Activated gamma-delta T cell treated with Interleukin-2 at 50 U/mL for 16 hours (primary cell): ENCODE measurements around the gene TANGO2.

ENCODE experiments used
- DNase-seq: peaks from one replicate; pipeline ENCODE4 v3.0.0-alpha.2; 2020

TANGO2 gene

DNA sequence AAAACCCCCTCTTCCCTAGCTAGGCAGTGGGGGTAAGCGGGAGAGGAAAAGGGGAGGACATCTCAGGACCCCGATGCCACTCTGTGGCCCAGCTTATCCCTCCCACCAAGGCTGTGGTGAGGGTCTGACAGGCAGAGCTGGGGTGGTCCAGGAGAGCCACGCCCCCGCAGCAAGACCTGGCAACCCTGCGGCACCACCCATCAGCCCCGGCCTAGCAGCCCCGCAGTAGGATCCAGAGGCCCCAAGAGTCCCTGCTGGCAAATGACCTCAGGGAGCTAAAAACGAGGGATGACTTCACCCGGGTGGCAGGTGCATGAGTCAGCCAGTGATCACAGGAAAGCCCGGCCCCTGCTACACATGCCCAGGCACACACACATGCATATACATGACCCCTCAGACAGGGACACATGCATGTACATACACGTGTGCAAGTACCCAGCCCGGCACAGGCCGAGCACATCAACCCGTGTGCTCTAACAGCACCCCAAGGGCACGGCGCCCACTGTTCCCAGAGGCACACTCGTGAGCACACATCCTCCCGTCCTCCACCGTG is 36.6 kb upstream of the TANGO2 start:
- no peak for DNase-seq

GRCh38 chr22:19984851-19985811 is 35.8 kb upstream of the TANGO2 start:
- DNase-seq: no peak

DNA sequence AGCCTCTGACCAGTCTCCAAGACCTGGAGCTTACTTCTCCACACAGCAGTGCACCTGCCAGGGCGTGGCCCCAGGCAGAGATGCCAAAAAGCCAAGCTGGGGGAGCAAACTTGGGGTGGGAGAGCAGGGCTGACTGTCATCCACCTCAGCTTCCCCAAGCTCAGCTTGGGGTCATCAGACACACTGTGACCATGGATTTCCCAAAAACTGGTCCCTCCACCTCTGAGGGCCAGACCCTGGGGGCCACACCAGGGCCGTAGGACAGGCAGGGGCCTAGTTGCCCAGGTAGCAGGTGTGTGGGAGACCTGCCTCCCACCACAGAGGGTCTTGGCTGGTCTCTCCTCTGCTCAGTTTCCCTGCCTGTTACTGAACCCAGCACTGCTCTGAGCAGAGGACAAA is 34.9 kb upstream of the TANGO2 start:
- no peak for DNase-seq

DNA sequence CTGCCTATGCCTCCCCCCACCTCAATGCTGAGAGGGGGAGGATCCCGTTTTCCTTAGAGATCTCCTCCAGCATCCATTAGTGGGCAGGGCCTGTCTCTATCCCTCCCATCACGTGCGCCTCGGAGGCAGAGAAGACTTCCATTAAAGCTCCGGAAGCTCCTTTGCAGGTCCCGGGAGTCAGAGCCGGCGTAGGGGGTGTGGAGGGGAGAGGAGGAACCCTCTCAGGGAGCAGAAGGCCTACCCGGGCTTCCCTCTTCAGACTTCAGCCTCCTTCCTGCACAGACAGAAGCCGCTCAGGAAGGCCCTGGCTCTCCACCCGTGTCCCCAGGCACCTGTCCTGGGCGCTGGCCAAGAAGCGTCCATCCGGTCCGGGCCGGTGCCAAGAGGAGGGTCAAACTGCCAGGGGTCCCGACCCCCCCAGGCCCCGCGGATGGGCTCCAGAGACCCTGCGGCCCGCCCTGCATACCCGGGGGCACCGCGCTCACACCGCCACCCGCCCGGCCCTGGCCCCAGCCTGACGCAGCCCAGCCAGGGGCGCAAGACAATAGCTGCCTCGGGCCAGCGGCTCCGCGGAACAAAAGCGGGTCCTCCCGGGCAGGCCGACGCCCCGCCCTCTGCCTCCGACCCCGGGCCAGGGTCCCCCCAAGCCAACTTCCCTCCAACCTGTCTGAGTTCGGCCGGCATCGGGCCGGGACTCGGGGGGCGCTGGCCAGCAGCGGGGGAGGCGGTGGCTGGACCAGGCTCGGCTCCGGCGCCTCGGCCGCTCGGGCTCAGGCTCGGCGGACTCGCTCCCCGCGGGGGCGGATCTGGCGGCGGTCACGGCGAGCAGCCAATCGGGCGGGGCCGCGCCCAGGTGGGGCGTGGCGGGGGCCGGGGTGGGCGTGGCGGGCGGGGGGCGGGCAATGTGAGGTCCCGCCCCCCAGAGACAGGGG is 34.2 kb upstream of the TANGO2 start:
- peak; percentile 54 for DNase-seq

DNA sequence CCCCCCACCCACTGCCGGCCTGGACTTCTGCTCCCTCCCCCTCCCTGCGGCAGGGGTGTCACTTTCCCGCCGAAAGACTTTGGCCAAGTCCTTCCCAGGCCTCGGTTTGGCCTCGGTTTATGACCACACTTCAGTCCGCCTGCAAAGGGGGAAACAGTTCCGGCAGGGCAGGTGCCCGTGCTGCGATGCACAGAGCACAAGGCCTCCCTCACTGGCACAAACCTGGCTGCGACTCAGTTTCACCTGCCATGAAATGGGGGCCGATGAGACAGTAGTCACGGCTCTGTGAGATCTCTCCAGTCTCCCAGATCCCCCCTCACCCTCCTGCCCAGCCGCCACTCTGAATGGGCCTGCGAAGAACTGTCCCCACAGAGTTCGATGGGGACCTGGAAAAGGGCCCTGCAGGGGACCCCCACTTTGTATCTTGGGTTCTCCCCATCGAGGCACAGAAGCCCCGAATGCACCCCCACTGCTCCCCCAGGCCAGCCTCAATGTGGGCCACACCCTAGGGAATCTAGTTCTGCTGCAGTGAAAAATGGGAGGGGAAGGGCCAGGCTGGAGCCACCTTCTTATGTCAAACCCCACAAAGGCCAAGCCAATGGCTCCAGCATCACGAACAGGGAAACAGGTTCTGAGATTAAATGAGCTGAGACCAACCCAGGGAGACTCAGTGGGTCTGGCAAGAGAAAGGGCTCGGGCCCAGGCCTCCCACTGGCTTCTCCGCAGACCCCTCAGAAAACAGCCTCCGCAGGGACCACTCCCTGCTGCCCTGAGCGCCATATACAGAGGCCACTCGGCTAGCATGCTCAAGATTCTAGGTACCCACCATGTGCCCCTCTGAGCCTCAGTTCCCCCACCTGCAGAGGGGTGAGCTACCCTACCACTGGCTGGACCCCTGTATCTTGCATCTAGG is 33.3 kb upstream of the TANGO2 start:
- no peak for DNase-seq

DNA sequence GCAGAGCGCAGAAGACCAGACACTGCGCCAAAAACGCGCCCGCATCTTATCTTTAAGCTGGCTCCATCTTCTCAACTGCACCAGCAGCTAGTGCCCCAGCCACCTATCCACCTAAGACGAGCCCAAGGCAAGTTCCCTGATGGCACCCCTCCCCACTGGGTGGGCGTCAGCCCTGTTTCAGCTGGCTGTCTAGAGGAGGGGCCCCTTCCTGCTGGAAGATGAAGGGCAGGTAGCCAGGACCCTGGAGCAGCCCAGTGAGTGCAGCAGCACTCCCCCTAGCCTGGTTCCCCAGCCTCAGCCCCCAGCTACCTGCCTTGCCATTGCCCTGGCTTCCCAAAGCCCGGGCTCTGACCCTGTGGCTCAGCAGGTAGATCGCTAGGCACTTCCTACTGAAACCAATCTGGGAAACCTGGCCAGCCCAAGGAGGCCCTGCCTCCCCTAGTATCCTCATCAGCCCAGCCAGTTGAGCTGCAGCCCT is 32.5 kb upstream of the TANGO2 start:
- no peak for DNase-seq

GRCh38 chr22:19988965-19989724 is 31.8 kb upstream of the TANGO2 start:
- DNase-seq: no peak

DNA sequence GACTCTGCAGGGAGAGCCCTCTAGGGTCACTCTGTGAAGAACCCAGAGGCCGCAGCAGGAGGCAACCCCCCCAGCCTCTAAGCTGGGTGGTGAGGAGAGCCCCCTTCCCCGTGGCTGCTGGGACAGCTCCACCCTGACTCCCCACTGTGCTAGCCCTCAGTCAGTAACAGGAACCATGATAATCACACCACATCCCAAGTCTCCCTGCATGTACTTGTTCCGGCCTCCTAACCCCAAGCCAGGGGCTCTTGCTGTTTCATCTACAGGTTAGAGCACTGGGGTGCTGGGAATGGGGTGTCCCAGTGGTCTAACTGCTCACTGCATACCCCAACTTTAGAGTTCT is 31.2 kb upstream of the TANGO2 start:
- no peak for DNase-seq

DNA sequence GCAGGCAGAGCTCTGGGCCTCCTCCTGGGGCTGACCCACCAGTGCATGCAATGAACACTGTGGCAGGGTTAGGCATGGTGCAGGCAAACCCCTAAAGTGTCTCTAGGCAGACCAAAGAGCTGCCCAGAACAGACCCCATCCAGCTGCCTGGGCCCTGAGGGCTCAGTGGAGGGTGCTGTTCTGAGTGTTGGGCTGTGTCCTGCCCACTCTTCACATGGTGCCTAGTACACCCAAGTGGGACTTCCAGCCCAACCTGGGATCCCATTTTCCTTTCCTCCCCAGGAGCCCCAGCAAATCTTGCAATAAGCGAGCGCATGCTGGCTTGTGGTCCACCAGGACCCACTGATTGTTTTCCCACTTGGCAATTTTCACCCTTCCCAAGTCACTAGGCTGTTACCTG is 30.7 kb upstream of the TANGO2 start:
- DNase-seq: no peak

- DNase-seq: no peak
These were observed 30.1 kb upstream of the TANGO2 start for GRCh38 chr22:19990609-19991394.

DNA sequence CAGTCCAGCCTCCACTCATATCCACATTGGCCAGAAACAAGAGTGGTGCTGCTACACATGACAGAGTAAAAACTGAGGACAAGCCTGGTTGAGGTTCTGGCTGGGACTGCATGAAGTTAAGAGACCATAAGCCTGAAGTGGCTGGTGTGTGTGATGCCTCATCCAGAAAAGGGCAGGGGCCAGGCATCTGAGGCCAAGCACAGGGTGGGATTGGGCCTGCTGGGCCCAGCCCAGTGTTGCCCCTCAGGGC is 29.6 kb upstream of the TANGO2 start:
- no peak for DNase-seq

DNA sequence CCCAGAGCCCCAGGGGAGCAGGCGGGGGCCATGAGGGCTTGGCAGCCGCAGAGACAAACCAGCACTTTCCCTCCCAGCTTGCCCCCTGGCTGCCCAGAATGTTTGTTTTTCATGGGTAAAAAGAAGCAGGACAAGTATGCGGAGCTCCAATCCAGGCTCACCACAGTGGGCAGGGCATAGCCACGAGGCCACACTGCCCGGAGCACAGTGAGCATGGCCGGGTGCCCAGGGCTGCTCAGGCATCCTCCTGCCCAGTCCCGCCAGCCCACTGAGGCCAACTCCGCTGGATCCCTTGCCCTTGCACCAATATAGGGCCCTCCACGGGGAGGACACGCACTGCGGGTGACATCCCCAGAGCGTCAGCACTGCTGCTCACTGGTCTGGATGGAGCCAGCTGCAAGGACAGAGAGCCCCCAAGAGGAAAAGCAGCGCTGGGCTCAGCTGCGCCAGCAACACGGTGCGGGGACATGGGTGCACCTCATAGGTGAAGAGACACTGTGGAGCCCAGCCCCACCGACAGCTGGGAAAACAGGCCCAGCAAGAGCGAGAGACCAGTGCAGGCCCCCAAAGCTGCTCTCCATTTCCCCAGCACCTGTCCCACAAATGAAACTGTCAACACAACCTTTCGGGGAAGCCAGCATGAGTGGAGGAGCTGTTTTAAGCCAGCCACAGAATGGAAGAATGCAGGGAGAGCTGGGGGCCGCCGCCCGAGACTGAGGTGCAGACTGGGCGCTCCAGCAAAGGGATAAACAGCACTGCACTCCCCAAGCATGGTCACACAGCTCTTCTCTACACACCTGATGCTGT is 29.1 kb upstream of the TANGO2 start:
- DNase-seq: no peak

DNA sequence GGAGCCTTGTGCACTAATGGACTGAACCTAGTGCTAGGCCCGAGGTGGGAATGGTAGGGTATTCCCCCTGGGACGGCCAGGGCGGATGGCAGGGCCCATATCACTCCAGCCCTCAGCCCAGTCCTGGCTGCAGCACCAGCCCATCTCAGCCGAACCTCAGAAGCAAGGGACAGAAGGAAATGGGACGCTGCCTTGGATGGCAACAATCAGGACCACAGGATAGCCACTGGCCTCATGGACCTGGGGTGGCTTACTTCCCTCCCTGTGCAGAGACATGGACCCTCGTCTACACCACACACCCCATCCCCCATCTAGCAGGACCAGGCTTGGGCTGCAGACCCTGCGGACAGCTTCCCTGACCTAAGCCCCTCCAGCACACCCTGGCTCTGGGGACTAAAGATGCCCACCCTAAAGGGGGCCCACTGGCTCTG is 28.4 kb upstream of the TANGO2 start:
- no peak for DNase-seq

DNA sequence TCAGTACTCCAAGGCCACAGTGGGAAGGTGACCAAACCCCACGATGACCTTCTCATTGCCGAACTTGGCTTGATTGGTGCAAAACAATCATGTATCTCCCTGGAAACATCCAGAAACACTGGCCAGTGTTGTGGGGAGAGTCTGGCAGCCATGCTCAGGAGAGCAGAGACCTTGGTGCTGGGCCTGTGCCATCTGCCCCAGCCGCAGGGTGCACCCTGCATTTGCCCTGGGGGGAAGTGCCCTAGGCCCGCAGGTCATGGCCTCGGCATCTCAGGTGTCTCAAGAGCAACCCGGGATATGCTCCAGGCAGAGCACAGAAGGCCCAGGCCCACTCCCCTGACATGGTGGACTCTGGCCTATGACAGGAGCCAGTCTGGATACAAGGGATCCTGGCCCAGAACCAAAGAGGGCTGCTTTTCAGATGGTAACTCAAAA is 28.0 kb upstream of the TANGO2 start:
- no peak for DNase-seq

DNA sequence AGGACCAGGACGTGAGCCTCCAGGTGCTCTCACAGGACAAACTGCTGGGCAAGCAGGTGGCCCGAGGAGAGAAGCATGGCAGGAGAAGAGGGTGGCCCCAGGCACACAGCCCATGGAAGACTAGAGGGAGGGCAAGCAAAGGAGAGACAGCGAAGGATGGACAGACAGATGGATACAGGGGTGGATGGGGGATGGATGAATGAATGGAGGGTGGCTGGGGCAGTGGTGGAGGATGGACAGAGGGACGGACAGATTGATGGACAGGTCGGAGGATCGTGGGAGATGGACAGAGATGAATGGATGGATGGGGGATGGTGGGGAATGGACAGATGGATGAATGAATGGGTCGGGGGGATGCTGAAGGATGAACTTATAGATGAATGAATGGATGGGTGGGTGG is 27.0 kb upstream of the TANGO2 start:
- no peak for DNase-seq

DNA sequence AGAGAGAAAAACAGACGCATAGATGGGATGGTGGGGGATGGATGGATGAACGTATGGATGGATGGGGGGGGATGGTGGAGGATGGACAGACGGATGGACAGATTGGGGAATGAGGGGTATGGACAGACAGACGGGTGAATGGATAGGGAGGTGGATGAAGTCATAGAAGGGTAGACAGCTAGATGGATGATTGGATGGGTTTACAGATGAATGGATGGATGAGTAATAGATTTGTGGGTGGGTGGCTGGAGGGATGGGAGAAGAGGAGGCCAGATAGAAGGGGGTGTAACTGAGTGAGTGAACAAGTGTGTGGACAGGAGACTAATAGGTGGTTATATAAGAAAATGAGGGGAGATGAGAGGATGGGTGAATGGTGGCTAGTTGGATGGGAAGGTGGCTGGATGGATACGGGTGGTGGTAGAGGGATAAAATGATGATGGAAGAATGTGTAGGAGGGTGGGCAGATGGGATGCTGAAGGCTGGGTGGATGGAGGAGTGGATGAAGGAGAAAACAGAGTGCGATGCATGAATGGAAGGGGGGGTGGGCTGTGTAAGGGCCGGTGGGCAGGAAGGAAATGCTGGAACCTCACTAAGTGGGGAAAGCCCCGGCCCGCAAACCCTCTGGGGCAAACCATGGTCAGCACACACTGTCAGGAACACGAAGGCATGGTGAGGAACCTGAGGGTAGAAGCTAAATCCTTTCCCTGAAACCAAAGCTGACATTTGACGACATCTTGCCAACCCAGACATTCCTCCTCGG is 25.9 kb upstream of the TANGO2 start:
- no peak for DNase-seq

DNA sequence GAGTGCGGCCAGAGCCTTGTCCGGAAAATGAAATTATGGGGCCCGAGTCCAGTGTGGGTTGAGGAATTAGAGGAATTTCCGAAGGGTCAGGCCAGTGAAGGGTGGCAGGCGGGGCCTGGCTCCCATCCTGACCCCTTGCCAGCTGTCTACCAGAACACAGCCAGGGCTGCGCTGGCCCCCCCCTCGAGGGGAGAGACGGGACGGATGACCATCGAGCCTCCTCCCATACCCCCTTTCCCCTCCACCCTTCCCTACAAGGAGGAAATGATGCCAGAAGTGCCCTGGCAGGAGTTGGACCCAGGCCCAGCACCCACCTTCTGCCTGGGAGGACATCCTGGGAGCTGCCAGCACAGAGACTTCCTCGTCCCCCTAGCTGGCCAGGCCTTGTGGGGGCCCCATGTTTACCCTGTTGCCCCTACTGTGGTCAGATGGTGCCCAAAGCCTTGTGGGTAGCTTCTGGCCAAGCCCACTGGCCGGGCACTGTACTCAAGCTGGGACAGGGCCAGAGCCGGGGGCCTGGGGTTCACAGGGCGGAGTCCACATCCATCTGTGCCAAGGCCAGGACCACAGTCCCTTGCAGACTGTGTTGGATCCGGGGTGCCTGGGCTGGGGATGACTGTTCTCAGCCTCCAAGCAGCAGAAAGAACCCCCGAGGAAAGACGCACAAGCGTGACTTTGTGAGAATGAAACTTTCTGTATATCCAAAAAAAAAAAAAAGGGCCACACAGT is 25.1 kb upstream of the TANGO2 start:
- DNase-seq: no peak

GRCh38 chr22:19996694-19997384 is 24.1 kb upstream of the TANGO2 start:
- DNase-seq: no peak
